GM21423 (cell line): Measurements from ENCODE around the gene RHOH.

Source experiments
- ATAC-seq: cut with Tn5 transposase; IDR thresholded peaks from one replicate; pipeline ENCODE4 v1.9.1; 2021; ENCODE audit warnings: mild to moderate bottlenecking, moderate library complexity; ENCODE audit not compliant: unreplicated experiment

RHOH gene

GRCh38 chr4:40186665-40187014 is 10.2 kb upstream of the RHOH start:
- no peak for ATAC-seq

- ATAC-seq, result no peak
Measured at GRCh38 chr4:40187386-40187906, 9.4 kb upstream of the RHOH start.

- ATAC-seq, result no peak
Measured at GRCh38 chr4:40190019-40190418, 6.8 kb upstream of the RHOH start.

GRCh38 chr4:40190465-40190864 is 6.4 kb upstream of the RHOH start:
- no peak for ATAC-seq

GRCh38 chr4:40190880-40191815 is 5.7 kb upstream of the RHOH start:
- no peak for ATAC-seq

GRCh38 chr4:40192114-40193015 is 4.5 kb upstream of the RHOH start:
- peak; percentile 40 for ATAC-seq

GRCh38 chr4:40193016-40193571 is 3.7 kb upstream of the RHOH start:
- peak; percentile 27 for ATAC-seq

GRCh38 chr4:40193578-40193977 is 3.3 kb upstream of the RHOH start:
- ATAC-seq, result peak; percentile 0

GRCh38 chr4:40194602-40195161 is 2.1 kb upstream of the RHOH start:
- no peak for ATAC-seq

- no peak for ATAC-seq
Measured at GRCh38 chr4:40195182-40196177, 1.4 kb upstream of the RHOH start.

- no peak for ATAC-seq
Measured at GRCh38 chr4:40196272-40196671, 559 bp upstream of the RHOH start.

GRCh38 chr4:40197879-40198689 is 1.3 kb downstream of the RHOH start:
- ATAC-seq, result no peak

- no peak for ATAC-seq
Measured at GRCh38 chr4:40199179-40199670, 2.4 kb downstream of the RHOH start.

GRCh38 chr4:40199999-40200874 is 3.4 kb downstream of the RHOH start:
- peak; percentile 43 for ATAC-seq

GRCh38 chr4:40200875-40201801 is 4.3 kb downstream of the RHOH start:
- peak; percentile 23 for ATAC-seq

- ATAC-seq, result no peak
Measured at GRCh38 chr4:40201898-40202297, 5.1 kb downstream of the RHOH start.

GRCh38 chr4:40202474-40202873 is 5.6 kb downstream of the RHOH start:
- no peak for ATAC-seq
